Adipocyte (in vitro differentiated cells): Measurements from ENCODE around the gene C15orf61.

Source experiments
- DNase-seq: peaks from one replicate; pipeline ENCODE4 v3.0.0-alpha.2; 2015; ENCODE audit warnings: low read depth
- H3K27me3 ChIP-seq: replicated peaks from 2 replicates; pipeline ENCODE4 v1.7.0; 2013; ENCODE audit warnings: mild to moderate bottlenecking, low read length, moderate library complexity; ENCODE audit not compliant: control insufficient read depth, insufficient read depth
- H3K36me3 ChIP-seq: 2 replicates; pipeline ENCODE4 v1.7.0; 2013; ENCODE audit warnings: low read length, mild to moderate bottlenecking, moderate library complexity; ENCODE audit not compliant: control insufficient read depth, insufficient read depth, severe bottlenecking
- H3K4me1 ChIP-seq: 2 replicates; pipeline ENCODE4 v1.7.0; 2013; ENCODE audit warnings: mild to moderate bottlenecking, low read length, moderate library complexity; ENCODE audit not compliant: control insufficient read depth, insufficient read depth
- H3K4me3 ChIP-seq: 2 replicates; pipeline ENCODE4 v1.7.0; 2013; ENCODE audit warnings: mild to moderate bottlenecking, low read length, moderate library complexity
- H3K9ac ChIP-seq: 2 replicates; pipeline ENCODE4 v1.7.0; 2013; ENCODE audit warnings: mild to moderate bottlenecking, low read length, moderate library complexity
- H3K9me3 ChIP-seq: 2 replicates; pipeline ENCODE4 v1.7.0; 2013; ENCODE audit warnings: mild to moderate bottlenecking, low read length, moderate library complexity; ENCODE audit not compliant: control insufficient read depth

The C15orf61 gene

DNA sequence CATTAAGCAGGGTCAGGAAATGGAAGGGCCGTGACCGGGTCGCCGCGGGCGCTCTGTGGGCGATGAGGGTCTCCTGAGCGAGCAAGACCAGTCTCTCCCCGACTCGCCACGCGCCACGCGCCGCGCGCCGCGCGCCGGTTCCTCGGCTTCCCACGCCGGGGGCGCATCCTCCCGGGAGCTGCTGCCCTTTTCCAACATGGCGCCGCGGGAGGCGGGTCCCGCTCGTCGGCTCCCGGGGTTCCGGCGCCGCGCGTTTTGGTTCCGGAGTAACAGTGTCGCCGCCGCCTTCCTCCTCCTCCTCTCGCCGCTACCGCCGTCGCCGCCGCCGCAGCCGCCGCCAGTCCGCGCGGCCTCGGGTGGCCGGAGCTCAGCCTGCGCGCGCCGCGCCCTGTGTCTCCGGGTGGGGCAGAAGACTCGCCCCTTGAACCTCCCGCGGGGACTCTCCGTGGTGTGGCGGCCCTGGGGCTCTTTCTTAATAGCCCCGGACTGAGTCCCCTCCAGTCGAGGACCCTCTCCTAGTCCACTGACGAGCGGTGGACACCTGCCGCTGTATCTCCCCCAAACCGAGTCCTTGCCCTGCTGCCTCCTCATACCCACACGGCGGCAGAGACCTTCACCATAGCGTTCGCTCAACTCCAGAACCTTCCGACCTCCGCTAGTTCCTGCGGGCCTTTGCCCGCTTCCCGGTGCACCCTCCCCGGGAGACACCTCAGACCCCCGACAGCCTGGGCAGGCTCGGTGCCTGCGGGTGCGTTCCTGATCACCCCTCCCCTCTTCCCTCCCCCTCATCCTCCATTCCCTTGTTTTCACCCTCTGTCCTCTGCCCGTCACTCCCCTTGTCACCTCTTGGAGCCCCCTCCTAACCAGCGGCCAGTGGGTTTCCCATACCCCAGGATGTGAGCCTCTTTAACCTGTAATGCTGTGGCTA, 21.8 kb downstream of the C15orf61 start, which contains the start of gene MAP2K5:
TSS of gene MAP2K5 (plus strand) at position 284 of the 928 bp plus-strand sequence. CDS start at position 917, 633 bp downstream.
- H3K4me1 ChIP-seq: peaks cover 15% of the 10 kb centered on the region
- peaks cover 8% of the 10 kb centered on the region for H3K36me3 ChIP-seq
- DNase-seq: peak; percentile 93
- no peaks in the 10 kb centered on the region for H3K9me3 ChIP-seq
- peak within 1 kb of the TSS; percentile 98 for H3K4me3 ChIP-seq
- H3K27me3 ChIP-seq: no peaks in the 10 kb centered on the region
- H3K9ac ChIP-seq: peak within 1 kb of the TSS; percentile 95

DNA sequence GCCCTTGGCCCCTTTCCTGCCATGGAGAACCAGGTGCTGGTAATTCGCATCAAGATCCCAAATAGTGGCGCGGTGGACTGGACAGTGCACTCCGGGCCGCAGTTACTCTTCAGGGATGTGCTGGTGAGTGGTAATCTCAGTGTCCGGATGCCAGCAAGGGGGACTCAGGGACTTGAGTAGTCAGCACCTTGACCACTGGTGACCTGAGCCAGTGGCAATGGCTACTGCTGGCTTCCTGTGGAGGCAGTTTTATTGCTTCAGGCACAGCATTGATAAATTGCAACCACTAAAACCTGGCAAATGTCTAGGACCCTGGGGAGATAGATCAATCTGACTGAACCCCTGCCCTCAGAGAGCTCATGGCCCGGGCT, 22.4 kb downstream of the C15orf61 start:
- peak overlapping the region; percentile 98 for H3K4me3 ChIP-seq
- no peak for DNase-seq
- H3K9ac ChIP-seq: peak overlapping the region; percentile 95
- no peaks in the 10 kb centered on the region for H3K27me3 ChIP-seq
- H3K9me3 ChIP-seq: no peaks in the 10 kb centered on the region
- H3K36me3 ChIP-seq: peaks cover 8% of the 10 kb centered on the region
- H3K4me1 ChIP-seq: peaks cover 20% of the 10 kb centered on the region

DNA sequence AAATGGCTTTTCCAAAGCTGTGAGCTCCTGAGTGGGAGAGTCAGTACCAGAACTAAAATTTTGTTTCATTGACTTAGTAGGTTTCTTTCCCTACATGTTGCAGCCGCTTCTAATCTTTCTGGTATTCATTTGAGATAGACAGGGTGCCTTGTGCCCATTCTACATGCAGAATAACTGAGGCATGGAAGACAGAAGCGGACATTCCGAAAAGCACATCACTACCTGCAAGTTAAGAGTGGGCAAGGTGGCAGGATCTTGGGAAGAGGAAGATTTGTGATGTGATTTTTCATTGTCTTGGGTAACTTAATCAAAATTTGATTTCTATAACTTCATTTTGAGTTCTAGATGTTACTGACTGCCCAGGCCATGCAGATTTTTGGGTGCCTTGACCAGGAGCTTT, 23.5 kb downstream of the C15orf61 start:
- DNase-seq: no peak
- peaks cover 31% of the 10 kb centered on the region for H3K4me1 ChIP-seq
- H3K4me3 ChIP-seq: no peak overlapping the region
- H3K27me3 ChIP-seq: no peaks in the 10 kb centered on the region
- H3K36me3 ChIP-seq: peaks cover 8% of the 10 kb centered on the region
- no peak overlapping the region for H3K9ac ChIP-seq
- no peaks in the 10 kb centered on the region for H3K9me3 ChIP-seq

DNA sequence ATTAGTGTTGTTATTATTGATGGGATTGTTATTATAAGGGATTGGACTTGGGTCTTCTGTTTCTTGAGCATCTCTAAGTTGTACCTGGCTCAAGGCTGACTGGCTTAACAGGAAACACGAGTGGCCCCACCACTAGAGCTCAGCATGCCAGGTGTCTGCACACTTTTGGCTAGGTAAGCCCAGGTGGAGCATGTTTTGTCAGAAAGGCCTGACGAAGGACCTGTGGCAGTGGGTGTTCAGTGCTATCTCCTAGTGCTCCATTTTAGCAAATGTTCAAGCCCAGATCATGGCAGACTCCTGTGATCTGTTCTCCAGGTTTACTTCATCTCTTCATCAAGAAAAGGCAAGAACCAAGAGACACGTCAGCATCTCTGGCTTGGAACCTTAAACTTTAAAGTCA, 24.9 kb downstream of the C15orf61 start:
- no peaks in the 10 kb centered on the region for H3K27me3 ChIP-seq
- peaks cover 36% of the 10 kb centered on the region for H3K4me1 ChIP-seq
- peaks cover 15% of the 10 kb centered on the region for H3K36me3 ChIP-seq
- H3K9ac ChIP-seq: no peak overlapping the region
- H3K9me3 ChIP-seq: no peaks in the 10 kb centered on the region
- no peak for DNase-seq
- H3K4me3 ChIP-seq: no peak overlapping the region

DNA sequence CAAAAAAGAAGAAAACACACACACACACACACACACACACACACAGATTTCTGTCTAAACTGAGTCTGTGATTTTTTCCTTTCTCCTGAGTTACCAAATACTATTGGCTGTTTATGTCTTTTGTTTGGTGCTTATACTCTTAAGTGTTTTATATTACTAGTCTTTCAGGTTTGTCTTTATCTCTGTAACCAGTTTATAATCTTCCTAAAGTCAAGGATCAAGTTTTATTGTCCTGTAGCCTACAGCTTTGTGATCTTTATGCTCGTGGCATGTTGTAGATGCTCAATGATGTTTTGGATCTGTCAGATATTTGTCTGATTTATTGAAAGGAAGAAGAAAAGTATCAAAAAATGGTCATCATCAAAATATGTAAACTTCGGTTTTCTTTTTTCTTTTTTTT, 26.1 kb downstream of the C15orf61 start:
- H3K36me3 ChIP-seq: peaks cover 24% of the 10 kb centered on the region
- DNase-seq: no peak

DNA sequence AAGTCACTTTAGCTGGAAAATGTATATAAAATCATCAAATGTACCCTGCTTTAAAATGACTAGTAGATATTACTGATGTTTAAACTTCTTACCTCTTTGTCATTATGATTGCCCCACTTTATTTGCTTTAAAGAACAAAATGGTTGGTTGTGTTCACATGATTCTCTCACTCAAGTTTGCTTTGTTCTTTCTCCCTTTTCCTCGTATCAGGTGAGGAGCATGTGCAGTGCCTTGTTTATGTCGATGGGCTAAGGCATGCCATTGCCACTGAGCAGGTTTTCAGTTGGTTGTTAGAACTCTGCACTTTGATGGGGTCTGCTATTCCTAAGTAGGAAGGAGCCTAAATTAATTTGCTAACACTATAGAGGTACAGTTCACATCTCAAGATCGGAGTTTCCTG, 26.9 kb downstream of the C15orf61 start:
- no peak for DNase-seq
- Histone ChIP-seq H3K9ac (no peak overlapping the region), H3K36me3 (peaks cover 28% of the 10 kb centered on the region), H3K4me3 (peak overlapping the region; percentile 14), H3K27me3 (no peaks in the 10 kb centered on the region), H3K4me1 (peaks cover 33% of the 10 kb centered on the region), H3K9me3 (no peaks in the 10 kb centered on the region)

More for the DNA sequence above, 26.1 kb downstream of the C15orf61 start:
- Histone ChIP-seq H3K4me1 (peaks cover 33% of the 10 kb centered on the region), H3K9me3 (no peaks in the 10 kb centered on the region), H3K4me3 (no peak overlapping the region), H3K9ac (no peak overlapping the region), H3K27me3 (no peaks in the 10 kb centered on the region)

DNA sequence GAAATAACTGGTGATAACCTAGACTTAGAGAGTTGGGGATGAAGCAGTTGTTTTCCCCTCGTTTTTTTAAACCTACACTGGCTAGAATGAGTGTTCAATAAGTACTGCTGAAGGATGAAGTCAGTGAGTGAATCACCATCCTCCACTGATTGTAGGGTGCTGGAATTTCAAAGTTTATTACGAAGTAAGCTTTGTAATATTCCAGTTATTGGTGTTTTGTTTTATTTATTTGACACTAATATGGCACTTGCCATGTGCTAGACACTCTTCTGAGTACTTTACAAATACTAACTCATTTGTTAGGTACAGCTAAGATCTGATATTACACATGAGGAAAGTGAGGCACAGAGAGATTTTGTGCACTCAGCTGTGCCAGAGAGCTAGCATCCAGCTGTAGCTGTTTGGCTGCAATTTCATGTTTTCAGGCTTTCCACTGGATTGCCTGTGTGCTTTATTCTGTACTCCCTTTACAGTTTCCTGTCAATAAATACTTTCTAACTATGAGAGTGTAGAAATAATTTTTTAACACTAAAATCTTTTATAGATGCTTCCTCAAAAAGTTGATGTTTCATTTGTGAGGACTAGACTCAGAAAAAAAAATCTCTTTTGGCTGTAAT, 27.4 kb downstream of the C15orf61 start:
- DNase-seq: peak; percentile 57
- peaks cover 32% of the 10 kb centered on the region for H3K36me3 ChIP-seq
- peaks cover 31% of the 10 kb centered on the region for H3K4me1 ChIP-seq
- H3K27me3 ChIP-seq: no peaks in the 10 kb centered on the region
- peak overlapping the region; percentile 14 for H3K4me3 ChIP-seq
- H3K9ac ChIP-seq: peak overlapping the region; percentile 47
- no peaks in the 10 kb centered on the region for H3K9me3 ChIP-seq

DNA sequence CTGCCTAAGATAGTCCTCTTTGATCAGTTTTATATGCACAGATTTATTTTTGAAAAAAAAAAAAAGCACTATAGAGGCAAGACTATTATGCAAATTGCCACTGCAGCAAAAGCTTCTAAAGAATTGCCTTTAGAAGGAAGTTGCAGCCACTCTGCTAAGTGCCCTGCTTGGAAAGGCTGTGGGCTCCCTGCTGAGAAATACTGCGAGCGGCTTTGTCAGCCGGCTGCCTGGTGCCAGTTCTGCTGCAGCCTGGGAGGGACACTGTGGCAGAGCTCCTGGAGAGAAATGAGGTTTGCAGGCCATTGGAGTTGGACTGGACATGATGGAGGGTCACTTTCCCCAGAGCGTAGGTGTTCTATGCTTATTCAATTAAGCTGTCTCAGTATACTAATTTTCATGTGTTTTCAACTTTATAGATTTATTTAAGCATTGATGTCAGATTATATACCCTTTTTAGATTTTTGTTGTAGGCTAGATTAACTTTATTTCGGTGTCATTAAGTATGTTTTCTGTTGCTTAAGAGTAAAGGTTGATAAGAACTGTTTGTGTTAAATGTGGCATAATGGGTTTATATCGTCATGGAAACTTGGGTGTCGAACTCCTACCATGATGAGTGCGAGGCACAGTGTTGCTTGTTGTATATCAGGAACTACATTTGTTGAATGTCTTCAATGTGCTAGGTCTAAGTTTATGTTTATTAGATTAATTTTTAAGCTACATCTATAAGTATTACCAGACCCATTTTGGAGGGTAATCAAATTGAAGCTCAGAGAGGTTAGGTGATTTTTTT, 28.1 kb downstream of the C15orf61 start:
- Histone ChIP-seq H3K4me1 (peaks cover 24% of the 10 kb centered on the region), H3K4me3 (peak overlapping the region; percentile 14), H3K27me3 (no peaks in the 10 kb centered on the region), H3K9me3 (no peaks in the 10 kb centered on the region), H3K9ac (peak overlapping the region; percentile 47), H3K36me3 (peaks cover 32% of the 10 kb centered on the region)
- DNase-seq: peak; percentile 28

DNA sequence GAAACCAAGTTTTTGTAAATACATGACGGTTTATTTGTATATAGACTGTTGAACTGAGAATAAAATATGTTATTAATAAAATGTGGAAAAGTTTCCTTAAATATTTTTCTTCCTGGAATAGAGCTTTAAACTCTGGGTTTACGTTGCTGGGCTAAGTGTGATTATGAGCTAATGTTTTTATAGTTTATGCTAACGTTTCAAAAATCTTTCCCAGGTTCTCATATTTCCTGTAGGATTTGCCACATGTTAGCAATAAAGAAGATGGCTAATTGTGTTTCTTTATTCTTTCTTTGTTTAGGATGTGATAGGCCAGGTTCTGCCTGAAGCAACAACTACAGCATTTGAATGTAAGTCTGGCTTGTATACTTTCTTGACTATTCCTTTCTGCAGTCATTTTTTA, 28.8 kb downstream of the C15orf61 start:
- Histone ChIP-seq H3K9ac (no peak overlapping the region), H3K4me1 (peaks cover 21% of the 10 kb centered on the region), H3K36me3 (peaks cover 34% of the 10 kb centered on the region), H3K4me3 (no peak overlapping the region), H3K27me3 (no peaks in the 10 kb centered on the region), H3K9me3 (no peaks in the 10 kb centered on the region)
- peak; percentile 30 for DNase-seq

DNA sequence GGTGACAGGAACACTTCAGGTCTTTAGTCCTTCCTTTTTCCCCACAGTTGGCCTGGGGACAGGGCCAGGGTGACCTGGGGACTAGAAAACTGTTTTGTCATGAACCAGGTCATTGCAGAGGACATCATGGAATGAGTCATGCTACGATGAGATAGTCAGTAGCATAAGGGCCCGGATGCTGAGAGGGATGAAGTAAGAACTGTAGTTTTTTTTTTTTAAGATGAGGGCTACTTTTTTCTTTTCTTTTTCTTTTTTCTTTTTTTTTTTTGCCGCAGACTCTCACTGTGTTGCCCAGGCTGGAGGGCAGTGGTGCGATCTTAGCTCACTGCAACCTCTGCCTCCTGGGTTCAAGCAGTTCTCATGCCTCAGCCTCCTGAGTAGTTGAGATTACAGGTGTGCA, 29.6 kb downstream of the C15orf61 start:
- Histone ChIP-seq H3K4me3 (no peak overlapping the region), H3K4me1 (peaks cover 21% of the 10 kb centered on the region), H3K9ac (no peak overlapping the region), H3K27me3 (no peaks in the 10 kb centered on the region), H3K9me3 (no peaks in the 10 kb centered on the region), H3K36me3 (peaks cover 41% of the 10 kb centered on the region)
- DNase-seq: peak; percentile 26

DNA sequence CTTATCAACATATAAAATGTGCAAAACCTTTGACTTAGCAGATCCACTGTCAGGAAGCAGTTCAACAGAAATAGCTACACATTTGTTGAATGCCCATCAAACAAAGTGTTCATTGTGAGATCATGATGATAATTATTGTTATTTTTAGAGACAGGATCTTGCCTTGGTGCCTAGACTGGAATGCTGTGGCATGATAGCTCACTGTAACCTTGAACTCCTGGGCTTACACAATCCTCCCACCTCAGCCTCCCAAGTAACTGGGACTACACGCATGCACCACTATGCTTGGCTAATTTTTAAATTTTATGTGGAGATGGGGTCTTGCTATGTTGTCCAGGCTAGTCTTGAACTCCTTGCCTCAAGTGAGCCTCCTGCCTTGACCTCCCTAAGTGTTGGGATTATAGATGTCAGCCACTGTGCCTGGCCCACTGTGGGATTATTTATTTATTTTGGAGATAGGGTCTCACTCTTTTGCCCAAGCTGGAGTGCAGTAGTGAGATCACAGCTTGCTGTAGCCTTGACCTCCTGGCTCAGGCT, 30.3 kb downstream of the C15orf61 start:
- no peak for DNase-seq
- Histone ChIP-seq H3K9ac (no peak overlapping the region), H3K27me3 (no peaks in the 10 kb centered on the region), H3K4me1 (peaks cover 21% of the 10 kb centered on the region), H3K4me3 (no peak overlapping the region), H3K36me3 (peaks cover 38% of the 10 kb centered on the region), H3K9me3 (no peaks in the 10 kb centered on the region)
